Neural progenitor cell (in vitro differentiated cells): ENCODE measurements around the gene SSBP2. TPM values are rescaled to one million over a fixed set of nuclear protein-coding genes. Genes with fewer than 3 reads are reported as not detected.

Source experiments
- DNase-seq: peaks from one replicate; pipeline ENCODE4 v3.0.0-alpha.2; 2016; ENCODE audit warnings: low spot score
- H2AFZ ChIP-seq: fragments of 200-600 bp; sonication (generic); replicated peaks from 2 replicates; pipeline ENCODE4 v1.6.1; 2016; ENCODE audit warnings: antibody characterized with exemption
- H3F3A ChIP-seq: fragments of 200-600 bp; sonication (generic); 2 replicates; pipeline ENCODE4 v1.6.1; 2016; ENCODE audit warnings: antibody characterized with exemption, low read depth
- H3K27ac ChIP-seq: fragments of 200-600 bp; sonication (generic); 2 replicates; pipeline ENCODE4 v1.5.1; 2016; ENCODE audit warnings: mild to moderate bottlenecking
- H3K27me3 ChIP-seq: fragments of 200-600 bp; sonication (generic); 2 replicates; pipeline ENCODE4 v1.6.1; 2016; ENCODE audit warnings: mild to moderate bottlenecking, moderate library complexity
- H3K36me3 ChIP-seq: fragments of 200-600 bp; sonication (generic); 2 replicates; pipeline ENCODE4 v1.5.1; 2016
- H3K4me1 ChIP-seq: fragments of 200-600 bp; sonication (generic); 2 replicates; pipeline ENCODE4 v1.6.1; 2016; ENCODE audit warnings: mixed run types
- H3K4me2 ChIP-seq: fragments of 200-600 bp; sonication (generic); 2 replicates; pipeline ENCODE4 v1.6.1; 2016
- H3K4me3 ChIP-seq: fragments of 200-600 bp; sonication (generic); 2 replicates; pipeline ENCODE4 v1.5.1; 2016
- H3K79me2 ChIP-seq: fragments of 200-600 bp; sonication (generic); 2 replicates; pipeline ENCODE4 v1.6.1; 2016; ENCODE audit warnings: low read depth
- H3K9ac ChIP-seq: fragments of 200-600 bp; sonication (generic); 2 replicates; pipeline ENCODE4 v1.6.1; 2016
- H3K9me3 ChIP-seq: fragments of 200-600 bp; sonication (generic); 2 replicates; pipeline ENCODE4 v1.5.1; 2016; ENCODE audit warnings: low read depth
- H4K20me1 ChIP-seq: fragments of 200-600 bp; sonication (generic); 2 replicates; pipeline ENCODE4 v1.6.1; 2016; ENCODE audit warnings: low read depth
- H3K27ac Mint-ChIP-seq: 3 replicates; pipeline ENCODE4 v1.8.0; 2021; ENCODE audit warnings: mixed read lengths
- H3K27me3 Mint-ChIP-seq: 2 replicates; pipeline ENCODE4 v1.8.0; 2022; ENCODE audit warnings: low read depth, mild to moderate bottlenecking, inconsistent platforms, moderate library complexity, mixed read lengths; ENCODE audit not compliant: insufficient read depth
- H3K36me3 Mint-ChIP-seq: 3 replicates; pipeline ENCODE4 v1.8.0; 2021; ENCODE audit warnings: mixed read lengths
- H3K4me1 Mint-ChIP-seq: 3 replicates; pipeline ENCODE4 v1.8.0; 2021; ENCODE audit warnings: mixed read lengths
- H3K4me3 Mint-ChIP-seq: 3 replicates; pipeline ENCODE4 v1.8.0; 2021; ENCODE audit warnings: mild to moderate bottlenecking, moderate library complexity, mixed read lengths
- H3K9me3 Mint-ChIP-seq: 3 replicates; pipeline ENCODE4 v1.8.0; 2020; ENCODE audit warnings: mixed read lengths
- CTCF ChIP-seq: fragments of 200-600 bp; sonication (generic); IDR thresholded peaks from 2 replicates; pipeline ENCODE4 v1.5.1; 2017; ENCODE audit warnings: antibody characterized with exemption, mild to moderate bottlenecking
- EZH2 ChIP-seq: fragments of 200-600 bp; sonication (generic); IDR thresholded peaks from 2 replicates; pipeline ENCODE4 v1.6.1; 2017; ENCODE audit warnings: antibody characterized with exemption, mild to moderate bottlenecking, moderate library complexity
- EZH2phosphoT487 ChIP-seq: fragments of 200-600 bp; sonication (generic); IDR thresholded peaks from 2 replicates; pipeline ENCODE4 v1.6.1; 2017; ENCODE audit warnings: antibody characterized with exemption
- total RNA-seq: library from RNA; depleted of rRNA; stranded (reverse); fragments of >200 nt; gene quantifications from 2 replicates; pipeline ENCODE4 v1.2.3, GENCODE V29; 2015; ENCODE audit warnings: low replicate concordance

SSBP2 gene
- total RNA-seq, 1 donor from 2014 or later = 175 TPM

- Mint-ChIP-seq H3K4me1 (no peaks in the 10 kb centered on the region), H3K36me3 (peaks cover 58% of the 10 kb centered on the region), H3K27me3 (no peaks in the 10 kb centered on the region), H3K27ac (no peak overlapping the region), H3K4me3 (no peak overlapping the region), H3K9me3 (peaks cover 49% of the 10 kb centered on the region)
- Histone ChIP-seq H3K27me3 (no peaks in the 10 kb centered on the region), H3K9ac (no peak overlapping the region), H3K27ac (no peak overlapping the region), H3K79me2 (peaks cover 100% of the 10 kb centered on the region), H2AFZ (no peak overlapping the region), H3K9me3 (peaks cover 19% of the 10 kb centered on the region), H3K4me1 (no peaks in the 10 kb centered on the region), H3F3A (peaks cover 9% of the 10 kb centered on the region), H3K4me3 (no peak overlapping the region), H4K20me1 (peaks cover 11% of the 10 kb centered on the region), H3K36me3 (peaks cover 20% of the 10 kb centered on the region), H3K4me2 (no peak overlapping the region)
- no peak for DNase-seq
- TF ChIP-seq EZH2 (no peak), EZH2phosphoT487 (no peak), CTCF (no peak)
Observed at GRCh38 chr5:81696418-81697397, 54.2 kb downstream of the SSBP2 start.

- H3K79me2 ChIP-seq = peaks cover 100% of the 10 kb centered on the region
Observed at GRCh38 chr5:81694726-81695125, 56.2 kb downstream of the SSBP2 start.

GRCh38 chr5:81688215-81688614 lies 62.7 kb downstream of the SSBP2 start:
- Histone ChIP-seq H3K4me1 (no peaks in the 10 kb centered on the region), H3K9me3 (peaks cover 6% of the 10 kb centered on the region), H3K9ac (no peak overlapping the region), H2AFZ (no peak overlapping the region), H3K4me3 (no peak overlapping the region), H4K20me1 (peaks cover 7% of the 10 kb centered on the region), H3K27me3 (no peaks in the 10 kb centered on the region), H3K4me2 (no peak overlapping the region), H3K36me3 (peaks cover 24% of the 10 kb centered on the region), H3K79me2 (peaks cover 99% of the 10 kb centered on the region), H3K27ac (no peak overlapping the region), H3F3A (no peaks in the 10 kb centered on the region)
- DNase-seq = no peak
- Mint-ChIP-seq H3K36me3 (peaks cover 77% of the 10 kb centered on the region), H3K9me3 (peaks cover 80% of the 10 kb centered on the region), H3K27me3 (no peaks in the 10 kb centered on the region), H3K27ac (no peak overlapping the region), H3K4me1 (no peaks in the 10 kb centered on the region), H3K4me3 (no peak overlapping the region)
- TF ChIP-seq EZH2phosphoT487 = no peak
- TF ChIP-seq EZH2 = no peak

More at GRCh38 chr5:81694726-81695125, 56.2 kb downstream of the SSBP2 start:
- Histone ChIP-seq H3F3A (peaks cover 9% of the 10 kb centered on the region), H2AFZ (no peak overlapping the region), H3K9ac (no peak overlapping the region), H3K27me3 (no peaks in the 10 kb centered on the region), H3K36me3 (peaks cover 25% of the 10 kb centered on the region), H3K4me3 (no peak overlapping the region), H3K27ac (no peak overlapping the region), H3K9me3 (peaks cover 6% of the 10 kb centered on the region), H4K20me1 (peaks cover 11% of the 10 kb centered on the region), H3K4me1 (no peaks in the 10 kb centered on the region), H3K4me2 (no peak overlapping the region)
- H3K4me3 Mint-ChIP-seq = no peak overlapping the region
- H3K27ac Mint-ChIP-seq = no peak overlapping the region
- H3K27me3 Mint-ChIP-seq = no peaks in the 10 kb centered on the region
- H3K4me1 Mint-ChIP-seq = no peaks in the 10 kb centered on the region
- peaks cover 62% of the 10 kb centered on the region for H3K36me3 Mint-ChIP-seq
- DNase-seq = no peak
- H3K9me3 Mint-ChIP-seq = peaks cover 57% of the 10 kb centered on the region
- TF ChIP-seq EZH2phosphoT487 (no peak), EZH2 (no peak), CTCF (no peak)

- no peaks in the 10 kb centered on the region for H3K27me3 Mint-ChIP-seq
- Histone ChIP-seq H3K36me3 (peaks cover 24% of the 10 kb centered on the region), H4K20me1 (peaks cover 7% of the 10 kb centered on the region), H3K27me3 (no peaks in the 10 kb centered on the region), H3K4me1 (no peaks in the 10 kb centered on the region), H2AFZ (no peak overlapping the region), H3K79me2 (peaks cover 99% of the 10 kb centered on the region), H3K9ac (no peak overlapping the region), H3K4me2 (no peak overlapping the region), H3K27ac (no peak overlapping the region), H3K9me3 (peaks cover 5% of the 10 kb centered on the region), H3F3A (no peaks in the 10 kb centered on the region), H3K4me3 (no peak overlapping the region)
- H3K4me3 Mint-ChIP-seq = no peak overlapping the region
- H3K4me1 Mint-ChIP-seq = no peaks in the 10 kb centered on the region
- DNase-seq = no peak
- no peak overlapping the region for H3K27ac Mint-ChIP-seq
- H3K36me3 Mint-ChIP-seq = peaks cover 79% of the 10 kb centered on the region
- TF ChIP-seq CTCF = no peak
- no peak for TF ChIP-seq EZH2phosphoT487
- no peak for TF ChIP-seq EZH2
- peaks cover 79% of the 10 kb centered on the region for H3K9me3 Mint-ChIP-seq
Observed at GRCh38 chr5:81687292-81687691, 63.6 kb downstream of the SSBP2 start.
